GM18511 (cell line): ENCODE results near the gene RSPH10B2.
"Not testable (repeated sequence)": the region's sequence is repeated elsewhere in the genome, so short reads cannot be mapped to it uniquely, and the experiment has no call there.

Experiments
- ATAC-seq: cut with Tn5 transposase; IDR thresholded peaks from one replicate; pipeline ENCODE4 v1.9.1; 2021; ENCODE audit warnings: mild to moderate bottlenecking, moderate library complexity; ENCODE audit not compliant: unreplicated experiment

The RSPH10B2 gene

GRCh38 chr7:6781581-6781980 lies 27.7 kb downstream of the RSPH10B2 start:
- not testable (repeated sequence) for ATAC-seq

- ATAC-seq, result not testable (repeated sequence)
Measured at GRCh38 chr7:6789353-6789752, 35.5 kb downstream of the RSPH10B2 start.

DNA sequence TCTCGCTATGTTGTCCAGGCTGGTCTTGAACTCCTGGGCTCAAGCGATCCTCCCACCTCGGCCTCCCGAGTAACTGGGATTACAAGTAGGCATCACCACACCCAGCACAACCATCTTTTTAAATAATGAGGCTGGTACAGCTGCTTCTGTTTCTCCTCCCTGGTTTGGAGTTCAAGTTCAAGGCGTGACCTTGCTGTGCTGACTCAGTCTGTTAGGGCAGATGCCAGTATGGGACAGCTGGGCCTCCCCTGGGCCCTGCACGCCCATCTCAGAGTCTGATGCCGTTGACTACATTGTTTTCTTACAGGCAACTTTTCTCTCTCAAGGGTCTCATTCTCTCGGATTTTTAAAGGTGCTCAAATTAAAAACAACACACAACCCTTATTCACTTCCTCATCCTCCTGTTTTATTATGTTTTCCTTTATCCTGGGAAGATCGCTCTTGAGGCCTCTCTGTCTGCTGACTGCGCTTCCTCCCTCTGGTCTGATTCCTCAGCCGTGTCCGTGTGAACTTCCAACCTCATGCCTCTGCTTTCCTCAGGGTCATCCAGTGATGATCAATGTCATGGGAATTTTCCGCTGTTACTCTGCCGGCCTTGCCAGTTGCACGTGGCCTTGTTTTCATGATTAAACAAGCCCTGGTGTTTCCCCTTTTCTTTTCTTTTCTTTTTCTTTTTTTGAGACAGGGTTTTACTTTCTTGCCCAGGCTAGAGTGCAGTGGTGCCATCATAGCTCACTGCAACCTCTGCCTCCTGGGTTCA lies 38.4 kb downstream of the RSPH10B2 start:
- ATAC-seq, result not testable (repeated sequence)

GRCh38 chr7:6794276-6794675 lies 40.4 kb downstream of the RSPH10B2 start:
- ATAC-seq, result not testable (repeated sequence)

DNA sequence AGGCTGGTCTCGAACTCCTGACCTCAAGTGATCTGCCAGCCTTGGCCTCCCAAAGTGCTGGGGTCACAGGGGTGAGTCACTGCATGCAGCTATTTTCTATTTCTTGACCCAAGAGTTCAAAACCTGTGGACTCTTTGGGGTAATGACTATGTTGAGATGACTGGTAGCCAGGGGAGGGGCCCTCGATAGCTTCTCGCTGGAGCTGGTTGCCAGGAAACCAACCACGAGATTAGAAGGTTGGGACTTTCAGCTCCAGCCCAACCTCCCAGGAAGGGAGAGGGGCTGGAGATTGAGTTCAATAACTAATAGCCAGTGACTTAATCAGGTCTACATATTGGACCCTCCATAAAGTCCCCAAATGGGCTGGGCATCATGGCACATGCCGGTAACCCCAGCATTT lies 43.3 kb downstream of the RSPH10B2 start:
- ATAC-seq, result not testable (repeated sequence)

DNA sequence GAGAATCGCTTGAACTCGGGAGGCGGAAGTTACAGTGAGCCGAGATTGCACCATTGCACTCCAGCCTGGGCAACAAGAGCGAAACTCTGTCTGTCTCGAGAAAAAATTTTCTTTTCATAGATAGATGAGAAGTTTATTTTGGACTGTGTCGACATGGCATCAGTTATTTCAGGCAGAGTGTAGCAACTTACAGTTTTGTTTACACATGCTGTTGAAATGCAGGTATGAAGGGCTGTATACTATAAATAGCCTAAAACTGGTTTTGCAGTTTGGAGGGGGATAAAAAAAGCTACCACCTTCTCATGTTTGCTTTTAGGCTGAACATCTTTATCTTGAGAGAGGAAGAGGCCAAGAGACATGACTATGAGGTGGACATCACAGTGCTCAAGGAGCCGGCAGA lies 44.1 kb downstream of the RSPH10B2 start:
- ATAC-seq, result not testable (repeated sequence)

- not testable (repeated sequence) for ATAC-seq
Measured at GRCh38 chr7:6799887-6800286, 46.0 kb downstream of the RSPH10B2 start.

GRCh38 chr7:6800331-6800730 lies 46.4 kb downstream of the RSPH10B2 start:
- ATAC-seq, result not testable (repeated sequence)

DNA sequence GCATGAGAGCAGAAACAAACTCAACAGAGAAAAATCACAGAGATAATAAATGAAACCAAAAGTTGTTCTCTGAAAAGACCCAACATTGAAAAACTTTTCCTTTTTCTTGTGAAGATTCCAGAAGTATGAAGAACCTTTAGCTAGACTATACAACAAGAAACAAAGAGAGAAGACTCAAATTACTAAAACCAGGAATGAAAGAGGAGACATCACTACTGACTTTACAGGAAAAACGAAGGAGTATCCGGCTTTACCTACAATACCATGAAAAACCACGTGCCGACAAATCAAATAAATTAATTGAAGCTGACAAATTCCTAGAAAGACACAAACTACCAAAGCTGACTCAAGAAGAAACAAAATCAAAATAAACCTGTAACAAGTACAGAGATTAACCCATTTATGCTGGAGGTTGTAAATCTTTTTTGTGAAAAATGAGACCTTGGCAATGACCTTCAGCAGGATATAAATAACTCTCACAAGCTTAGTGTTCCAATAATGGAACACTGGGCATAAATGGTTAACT lies 53.6 kb downstream of the RSPH10B2 start:
- not testable (repeated sequence) for ATAC-seq

- not testable (repeated sequence) for ATAC-seq
Measured at GRCh38 chr7:6807959-6808358, 54.1 kb downstream of the RSPH10B2 start.

- not testable (repeated sequence) for ATAC-seq
Measured at GRCh38 chr7:6813011-6813410, 59.1 kb downstream of the RSPH10B2 start.

GRCh38 chr7:6815470-6815869 lies 61.6 kb downstream of the RSPH10B2 start:
- ATAC-seq, result not testable (repeated sequence)

GRCh38 chr7:6821622-6822021 lies 67.7 kb downstream of the RSPH10B2 start:
- ATAC-seq, result not testable (repeated sequence)

- ATAC-seq, result peak; percentile 56
Measured at GRCh38 chr7:6825236-6826125, 71.6 kb downstream of the RSPH10B2 start.

- peak; percentile 100 for ATAC-seq
Measured at GRCh38 chr7:6826151-6826550, 72.2 kb downstream of the RSPH10B2 start, which contains the start of gene CCZ1B. CCZ1B (minus strand) TSS chr7:6826275; CDS start chr7:6826197, 78 bp downstream.

GRCh38 chr7:6827180-6827579 lies 73.3 kb downstream of the RSPH10B2 start:
- not testable (repeated sequence) for ATAC-seq

DNA sequence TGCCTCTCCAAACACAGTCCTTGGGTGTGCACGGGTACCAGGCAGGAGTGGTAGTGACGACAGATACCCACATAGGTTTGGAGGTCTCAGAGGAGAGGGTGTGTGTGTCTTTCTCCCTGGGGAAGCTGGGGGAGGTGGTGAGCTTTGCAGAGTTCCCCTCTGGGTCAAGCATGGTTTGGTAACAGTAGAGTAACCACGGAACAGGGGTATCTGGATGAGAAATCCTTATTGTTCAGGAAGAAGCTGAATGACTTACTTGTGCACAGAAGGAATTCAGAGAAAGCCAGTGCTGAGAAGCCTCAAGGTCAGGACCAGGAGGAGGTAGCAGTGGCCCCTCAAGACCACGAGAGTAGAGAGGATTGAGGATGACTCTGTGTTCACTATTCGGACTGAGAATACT lies 75.7 kb downstream of the RSPH10B2 start:
- ATAC-seq, result not testable (repeated sequence)

DNA sequence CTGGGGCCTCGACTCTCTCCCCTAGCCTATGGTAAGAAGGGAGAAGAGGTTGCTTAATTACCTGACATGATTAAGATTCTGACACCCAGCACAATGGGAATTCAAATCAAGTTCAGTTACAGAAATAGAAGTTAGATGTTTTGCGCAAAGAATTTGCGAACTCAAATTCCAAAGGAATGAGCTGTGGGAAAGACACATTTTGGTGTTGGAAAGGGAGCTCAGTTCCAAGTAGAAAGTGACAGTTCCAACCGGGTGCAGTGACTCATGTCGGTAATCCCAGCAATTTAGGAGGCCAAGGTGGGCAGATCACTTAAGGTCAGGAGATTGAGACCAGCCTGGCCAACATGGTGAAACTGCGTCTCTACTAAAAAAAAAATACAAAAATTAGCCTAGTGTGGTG lies 76.1 kb downstream of the RSPH10B2 start:
- ATAC-seq, result not testable (repeated sequence)

DNA sequence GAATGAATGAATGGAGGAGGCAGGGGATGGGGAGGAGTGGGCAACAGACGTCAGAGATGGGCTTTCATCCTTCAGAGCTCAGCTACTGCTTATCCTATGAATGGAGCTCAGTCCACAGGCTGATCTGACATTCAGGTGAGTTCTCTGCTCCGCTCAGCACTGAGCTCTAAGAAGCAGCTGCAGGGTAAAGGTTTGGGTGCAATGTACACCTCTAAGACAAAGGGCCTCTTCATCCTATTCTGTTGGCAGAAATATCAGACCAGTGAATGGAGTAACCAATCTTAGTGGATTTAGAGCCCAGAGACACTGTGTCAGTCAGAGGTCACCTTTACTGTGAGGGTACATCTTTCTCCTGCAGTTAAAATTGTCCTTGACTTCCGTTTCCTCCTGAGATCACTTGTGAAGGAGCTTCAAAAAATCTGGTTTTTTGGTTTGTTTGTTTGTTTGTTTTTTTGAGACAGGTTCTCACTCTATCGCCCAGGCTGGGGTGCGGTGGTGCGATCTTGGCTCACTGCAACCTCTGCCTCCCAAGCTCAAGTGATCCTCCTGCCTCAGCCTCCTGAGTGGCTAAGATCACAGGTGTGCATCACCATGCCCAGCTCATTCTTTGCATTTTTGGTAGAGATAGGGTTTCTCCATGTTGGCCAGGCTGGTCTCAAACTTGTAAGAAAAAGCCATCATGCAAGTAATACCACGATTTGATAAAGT lies 77.3 kb downstream of the RSPH10B2 start:
- no peak for ATAC-seq

- ATAC-seq, result no peak
Measured at GRCh38 chr7:6833636-6834035, 79.7 kb downstream of the RSPH10B2 start.

GRCh38 chr7:6835521-6835920 lies 81.6 kb downstream of the RSPH10B2 start:
- ATAC-seq, result not testable (repeated sequence)
